Measurements from ENCODE around the gene LRP3.

The LRP3 gene

DNA sequence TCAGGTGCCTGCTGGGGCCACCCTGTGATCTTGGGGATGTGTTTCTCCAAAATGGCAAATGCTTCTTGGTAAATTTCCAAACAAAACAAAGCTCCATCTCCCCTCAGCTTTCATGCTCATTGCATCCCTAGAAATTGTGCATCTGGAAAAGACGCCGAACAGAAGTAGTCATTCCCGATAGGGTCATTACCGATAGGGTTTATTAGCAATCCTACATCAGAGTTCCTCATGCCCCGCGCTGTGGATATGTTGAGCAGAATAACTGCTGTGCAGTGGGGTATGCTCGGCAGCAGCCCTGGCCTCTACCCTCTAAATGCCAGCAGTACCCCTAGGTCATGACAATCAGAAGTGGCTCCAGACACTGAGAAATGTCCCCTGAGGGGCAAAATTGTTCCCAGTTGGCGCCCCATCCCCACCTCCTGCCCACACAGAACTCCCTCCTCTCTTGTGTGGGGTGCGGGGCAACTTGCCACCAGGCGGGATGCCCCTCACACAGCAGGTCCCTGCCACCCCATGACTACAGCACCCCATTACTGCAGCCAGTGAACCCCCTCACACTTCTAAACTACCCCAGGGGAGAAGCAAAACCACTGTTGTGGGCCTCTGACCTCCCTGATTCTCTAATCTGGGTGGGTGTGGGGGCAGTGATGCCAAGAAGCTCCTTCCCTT is 44.5 kb downstream of the LRP3 start:
- DNase-seq (ENCODE audit: low read depth in 2 of 2): no peak

DNA sequence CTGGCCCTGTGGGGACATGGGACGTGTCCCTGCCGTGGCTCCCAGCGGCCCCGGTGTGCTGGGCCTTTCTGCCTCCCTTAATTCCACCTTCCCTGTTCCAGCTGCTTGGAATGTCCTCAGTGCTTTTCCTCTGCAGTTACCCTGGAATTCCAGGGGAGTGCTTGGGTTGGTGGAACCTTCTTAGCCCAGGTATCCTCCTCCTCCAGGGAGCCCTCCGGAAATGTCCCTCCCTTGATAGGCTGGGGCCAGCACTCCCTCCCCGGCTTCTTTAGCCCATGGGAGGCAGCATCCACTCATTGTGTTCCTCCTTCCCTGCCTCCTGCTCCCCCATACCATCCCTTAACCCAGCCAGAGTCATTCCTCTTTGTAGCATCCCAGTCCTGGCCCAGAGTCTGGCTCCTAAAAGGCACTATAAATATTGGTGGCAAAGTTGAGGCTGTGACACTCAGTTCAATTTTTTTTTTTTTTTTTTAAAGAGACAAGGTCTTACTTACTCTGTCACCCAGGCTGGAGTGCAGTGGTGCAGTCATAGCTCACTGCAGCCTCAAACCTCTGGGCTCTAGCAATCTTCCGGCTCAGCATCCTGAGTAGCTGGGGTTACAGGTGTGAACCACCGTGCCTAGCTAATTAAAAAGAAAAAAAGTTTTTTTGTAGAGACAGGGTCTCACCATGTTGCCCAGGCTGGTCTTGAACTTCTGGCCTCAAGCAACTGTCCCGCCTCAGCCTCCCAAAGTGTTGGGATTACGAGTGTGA is 45.3 kb downstream of the LRP3 start:
- no peak for DNase-seq (ENCODE audit: low read depth in 2 of 2)

DNA sequence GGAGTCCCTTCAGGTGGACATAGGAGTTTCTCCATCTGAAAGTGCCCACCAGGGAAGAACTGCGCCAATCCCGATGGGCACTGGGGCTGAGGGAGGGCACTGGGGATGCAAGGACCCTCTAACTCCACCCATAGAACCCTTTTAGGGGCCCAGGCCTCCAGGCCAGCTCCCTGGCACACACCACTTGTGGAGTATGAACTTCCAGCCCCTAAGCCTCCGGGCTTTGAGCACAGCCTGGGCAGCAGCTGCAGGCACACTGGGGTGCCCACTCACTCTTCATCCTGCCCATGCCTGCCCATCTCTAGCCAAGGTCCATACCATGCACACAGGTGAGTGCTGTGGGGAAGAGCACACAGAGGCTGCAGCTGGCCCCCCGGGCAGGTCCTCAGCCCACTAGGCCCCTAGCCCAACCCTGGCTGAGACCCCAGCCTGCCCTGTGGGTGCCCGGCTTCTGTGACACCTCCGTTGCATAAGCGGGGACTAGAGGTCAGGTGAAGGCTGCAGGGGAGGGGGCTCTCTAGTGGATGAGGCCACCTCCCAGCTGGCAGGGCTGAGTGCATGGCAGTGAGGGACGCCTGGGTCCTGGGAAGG is 46.1 kb downstream of the LRP3 start:
- no peak for DNase-seq (ENCODE audit: low read depth in 2 of 2)

DNA sequence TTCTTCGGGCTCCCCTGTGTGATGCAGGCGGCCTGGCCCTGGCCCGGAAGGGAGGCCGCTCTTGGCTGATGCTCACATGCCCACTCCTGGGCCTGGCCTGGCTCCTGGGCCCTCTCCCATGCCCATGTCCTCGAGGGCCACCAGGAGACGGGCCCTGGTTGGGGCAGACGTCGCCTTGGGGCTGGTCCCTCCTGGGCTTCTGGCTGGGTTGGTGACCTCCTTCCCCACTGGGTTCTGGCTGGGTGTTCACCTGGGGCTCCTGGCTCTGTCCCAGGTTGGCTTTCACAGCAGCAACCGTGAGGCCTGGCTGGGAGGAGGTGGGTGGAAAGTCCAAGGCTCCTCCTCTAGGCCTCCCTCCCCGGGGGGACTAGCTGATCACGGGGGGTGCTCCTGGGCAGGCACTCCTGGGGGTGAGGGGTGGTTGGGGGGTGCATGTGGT is 47.0 kb downstream of the LRP3 start:
- no peak for DNase-seq (ENCODE audit: low read depth in 2 of 2)

DNA sequence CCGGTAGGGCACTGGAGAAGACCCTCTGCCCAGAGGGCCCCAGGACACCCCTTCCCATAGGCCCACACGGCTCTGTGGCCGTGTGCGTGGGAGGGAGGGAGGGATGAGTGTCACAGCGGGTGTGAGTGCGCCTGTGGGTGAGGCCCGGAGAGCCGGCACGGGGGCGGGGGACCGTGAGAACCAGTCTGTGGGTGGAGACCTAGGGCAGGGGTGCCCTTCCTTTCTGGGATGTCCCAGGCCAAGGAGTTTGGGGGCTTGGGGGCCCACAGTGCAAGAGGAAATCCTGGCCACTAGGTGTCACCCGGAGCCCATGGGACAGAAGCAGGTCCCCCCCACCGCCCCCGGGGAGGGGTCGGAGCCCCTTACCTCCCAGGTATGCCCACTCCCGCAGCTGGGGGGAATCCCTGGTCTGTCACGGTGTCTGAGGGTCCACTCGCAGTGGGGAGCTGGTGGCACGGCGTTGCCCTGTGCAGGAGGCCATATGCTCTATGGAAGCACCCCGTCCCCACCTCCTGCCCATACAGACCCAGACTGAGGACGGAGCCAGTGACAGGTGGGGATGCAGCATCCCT is 47.5 kb downstream of the LRP3 start:
- peak in 1 of 2 donors; percentile 18 for DNase-seq (ENCODE audit: low read depth in 2 of 2)

DNA sequence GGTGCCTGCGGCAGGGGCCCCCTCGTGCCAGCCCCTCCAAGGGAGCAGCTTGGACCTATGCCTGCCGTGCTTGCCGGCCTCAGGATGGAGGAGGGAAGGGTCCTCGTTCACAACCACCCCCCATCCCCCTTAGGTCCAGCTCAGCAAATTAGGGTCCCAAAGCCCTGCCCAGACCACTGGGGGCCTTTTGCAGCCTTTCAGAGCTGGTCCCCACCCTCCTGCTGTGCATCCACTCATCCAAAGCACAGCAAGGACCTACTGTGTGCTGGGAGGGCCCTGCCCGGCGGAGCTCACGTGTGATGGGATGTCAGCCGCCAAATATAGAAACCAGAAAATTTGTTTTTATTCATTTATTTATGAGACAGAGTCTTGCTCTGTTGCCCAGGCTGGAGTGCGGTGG is 48.0 kb downstream of the LRP3 start:
- no peak for DNase-seq (ENCODE audit: low read depth in 2 of 2)

DNA sequence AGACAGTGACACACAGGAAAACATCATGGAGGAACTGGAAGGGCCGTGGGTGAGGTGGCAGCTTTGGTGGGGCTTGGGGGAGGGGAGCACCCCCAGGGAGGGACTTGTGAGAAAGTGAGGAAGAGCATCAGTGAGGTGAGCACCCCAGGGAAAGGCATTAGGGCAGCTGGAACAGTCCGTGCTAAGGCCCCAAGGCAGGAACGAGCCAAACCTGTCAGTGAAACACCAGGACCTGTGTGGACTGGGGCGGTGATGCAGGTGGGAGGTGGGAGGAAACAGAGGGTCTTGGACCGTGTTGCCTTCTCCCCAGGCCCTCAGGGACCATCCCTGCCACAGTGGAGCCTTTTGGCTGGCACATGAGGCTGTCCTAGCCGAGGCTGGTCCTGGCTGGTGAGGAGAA is 48.8 kb downstream of the LRP3 start:
- DNase-seq (ENCODE audit: low read depth in 2 of 2): no peak

DNA sequence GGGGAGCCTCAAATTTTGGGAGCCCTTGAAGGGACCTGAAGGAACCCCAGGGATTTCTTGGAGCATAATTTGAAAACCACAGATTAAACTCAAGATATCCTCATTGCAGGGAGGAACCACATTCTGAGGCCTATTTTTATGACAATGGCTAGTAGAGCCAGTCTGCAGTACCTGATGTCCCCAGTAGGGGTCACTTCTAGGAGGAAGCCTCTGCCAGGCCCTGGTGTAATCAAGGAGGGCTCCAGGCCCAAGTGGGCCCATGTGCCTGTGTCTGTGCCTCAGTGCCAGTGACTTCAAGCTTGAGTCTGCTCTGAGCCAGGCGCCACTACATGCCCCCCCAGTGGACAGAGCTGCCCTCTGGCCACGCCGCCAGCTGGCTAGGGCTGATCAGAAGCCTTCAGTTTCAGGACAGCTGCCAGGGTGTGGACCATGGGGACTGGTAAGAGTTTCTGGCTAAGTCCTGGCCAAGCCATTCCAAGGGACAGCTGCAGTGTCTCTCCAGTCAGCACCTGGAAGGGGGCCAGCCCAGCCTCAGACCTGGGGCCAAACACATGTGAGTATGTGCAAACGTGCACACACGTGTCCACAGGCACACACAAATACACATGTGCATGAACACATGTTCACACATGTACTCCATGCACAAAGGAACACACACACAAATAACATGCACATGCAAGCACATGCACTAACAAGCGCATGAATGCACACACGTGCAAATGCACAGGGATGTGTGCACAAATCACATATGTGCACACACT is 52.0 kb downstream of the LRP3 start:
- DNase-seq (ENCODE audit: low read depth in 2 of 2): no peak

DNA sequence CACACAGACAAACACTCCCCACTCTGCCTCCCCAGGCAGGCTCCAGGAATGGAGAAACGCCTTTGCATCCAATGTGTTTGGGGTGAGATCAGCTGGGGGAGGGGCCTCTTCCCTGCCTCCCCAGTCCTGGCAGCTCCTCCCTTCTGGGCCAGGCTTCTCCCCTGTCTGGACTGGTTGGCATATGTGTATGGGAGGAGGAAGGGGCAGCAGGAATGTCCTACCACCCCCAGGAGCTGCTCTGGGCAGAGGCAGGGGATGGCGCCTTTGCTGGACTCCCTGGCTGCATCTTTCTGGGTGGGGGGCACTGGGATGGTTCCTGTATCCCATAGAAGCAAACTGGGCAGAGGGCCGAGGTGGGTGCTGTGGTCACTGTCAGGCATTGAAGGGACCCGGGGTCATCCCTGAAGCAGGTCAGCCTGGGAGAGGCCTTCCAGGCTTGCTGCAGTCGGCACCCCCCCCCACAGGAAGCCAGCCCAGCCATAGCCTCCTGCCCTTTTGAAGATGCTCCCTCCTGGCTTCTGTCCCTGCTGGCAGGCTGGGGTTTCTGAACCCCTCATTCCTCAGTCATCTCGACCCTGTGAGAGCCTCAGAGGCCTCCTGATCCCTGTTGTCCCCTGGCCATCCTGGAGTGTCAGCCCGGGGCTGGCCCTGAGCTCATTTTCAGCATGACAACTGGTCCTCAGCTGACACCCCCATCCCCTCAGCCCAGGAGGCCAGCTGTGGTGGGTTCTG is 52.7 kb downstream of the LRP3 start:
- DNase-seq (ENCODE audit: low read depth in 2 of 2): no peak

DNA sequence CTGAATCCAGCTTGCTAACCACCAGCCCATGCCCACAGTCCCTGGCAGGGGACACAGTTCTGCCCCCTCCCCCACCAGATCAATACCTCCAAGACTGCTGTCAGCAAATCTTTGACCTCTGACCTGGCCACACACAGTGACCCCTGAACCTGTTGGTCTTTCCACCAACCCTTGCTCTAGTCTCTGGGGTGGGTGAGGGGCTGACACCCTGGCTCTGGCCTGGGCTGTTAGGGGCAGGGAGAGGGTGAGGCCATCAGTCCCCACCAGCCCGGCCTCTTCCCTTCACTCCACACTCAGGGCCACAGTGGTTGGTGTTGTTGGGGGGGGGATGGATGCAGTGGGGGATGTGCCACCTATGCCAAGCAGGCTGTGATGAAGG is 53.3 kb downstream of the LRP3 start:
- no peak for DNase-seq (ENCODE audit: low read depth in 2 of 2)

DNA sequence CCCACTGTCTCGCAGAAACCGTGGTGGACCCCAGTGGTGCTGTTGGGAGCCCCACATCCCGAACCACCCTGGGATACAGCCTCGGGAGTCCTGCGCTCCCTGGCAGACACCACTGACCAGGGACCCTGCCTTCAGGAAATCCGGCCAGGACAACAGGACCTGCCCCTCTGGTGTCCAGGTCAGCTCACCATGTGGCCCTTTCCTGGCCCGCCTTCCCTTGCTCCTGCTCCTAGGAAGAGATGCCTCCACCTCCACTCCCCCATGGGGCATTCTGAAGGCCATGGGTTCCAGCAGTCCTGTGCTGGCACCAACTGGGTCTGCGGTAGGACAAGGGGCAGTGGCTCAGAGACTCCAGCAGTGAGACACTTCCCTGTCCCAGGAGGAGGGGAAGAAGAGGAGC is 54.0 kb downstream of the LRP3 start:
- DNase-seq (ENCODE audit: low read depth in 2 of 2): no peak

DNA sequence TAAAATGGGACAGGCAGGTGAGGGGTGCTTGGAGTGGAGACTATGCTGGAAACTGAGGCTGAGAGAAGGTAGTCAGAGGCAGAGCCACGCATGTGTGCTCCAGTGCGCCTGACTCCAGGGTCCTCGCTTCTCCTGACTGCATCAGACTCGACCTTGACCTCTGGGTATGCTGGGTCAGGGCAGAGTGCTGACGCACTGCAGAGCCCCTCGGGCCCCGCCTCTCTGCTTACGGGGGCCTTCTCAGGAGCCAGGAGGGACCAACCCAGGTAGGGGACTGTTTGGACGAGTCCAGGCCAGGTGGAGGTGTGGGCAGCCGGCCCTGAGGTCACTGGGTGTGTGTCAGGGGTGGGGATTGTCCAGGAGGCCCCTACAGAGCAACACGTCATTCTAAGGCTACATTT is 54.4 kb downstream of the LRP3 start:
- no peak for DNase-seq (ENCODE audit: low read depth in 2 of 2)

DNA sequence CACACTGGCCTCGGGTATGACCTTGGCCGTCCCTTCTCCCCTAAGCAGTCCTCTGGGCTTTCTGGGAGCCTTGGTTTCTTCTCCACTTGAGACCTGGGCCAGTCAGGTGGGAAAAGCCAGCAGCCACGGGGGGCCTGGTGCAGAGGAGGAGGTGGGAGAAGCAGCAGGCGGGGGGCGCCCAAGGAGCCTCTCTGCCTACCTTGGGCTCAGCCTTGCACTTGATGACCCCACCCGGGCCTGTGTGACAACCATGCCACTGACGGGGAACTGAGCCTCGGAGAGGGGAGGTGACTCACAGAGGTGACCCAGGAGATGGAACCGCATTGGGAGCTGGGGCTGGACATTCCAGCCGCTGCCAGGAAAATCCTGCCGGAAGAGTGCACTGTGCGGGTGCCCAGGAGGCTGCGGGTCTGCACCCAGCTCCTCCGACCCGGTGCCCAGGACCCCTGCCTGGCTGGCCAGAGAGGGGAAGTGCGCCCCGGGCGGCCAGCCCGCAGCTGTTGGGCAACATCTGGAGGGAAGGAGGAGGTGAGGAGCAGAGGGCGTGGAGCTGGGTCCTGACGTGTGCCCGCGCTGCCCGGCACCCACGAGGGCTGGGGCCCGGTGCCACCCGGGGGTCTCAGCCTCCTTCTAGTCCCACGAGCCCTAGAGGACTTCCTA is 55.0 kb downstream of the LRP3 start:
- DNase-seq (ENCODE audit: low read depth in 2 of 2): no peak

DNA sequence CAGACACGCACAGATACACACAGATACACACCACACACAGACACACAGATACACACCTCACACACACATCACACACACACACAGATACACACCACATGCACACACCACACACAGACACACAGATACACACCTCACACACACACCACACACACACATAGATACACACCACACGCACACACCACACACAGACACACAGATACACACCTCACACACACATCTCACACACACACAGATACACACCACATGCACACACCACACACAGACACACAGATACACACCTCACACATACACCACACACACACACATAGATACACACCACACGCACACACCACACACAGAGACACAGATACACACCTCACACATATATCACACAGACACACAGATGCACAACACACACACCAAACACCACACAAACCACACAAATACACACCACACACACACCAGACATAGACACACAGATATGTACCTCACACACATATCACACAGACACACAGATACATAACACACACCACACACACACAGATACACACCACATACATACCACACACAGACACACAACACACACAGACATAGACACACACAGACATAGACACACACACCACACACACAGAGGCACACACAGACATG is 55.7 kb downstream of the LRP3 start:
- DNase-seq (ENCODE audit: low read depth in 2 of 2): no peak

DNA sequence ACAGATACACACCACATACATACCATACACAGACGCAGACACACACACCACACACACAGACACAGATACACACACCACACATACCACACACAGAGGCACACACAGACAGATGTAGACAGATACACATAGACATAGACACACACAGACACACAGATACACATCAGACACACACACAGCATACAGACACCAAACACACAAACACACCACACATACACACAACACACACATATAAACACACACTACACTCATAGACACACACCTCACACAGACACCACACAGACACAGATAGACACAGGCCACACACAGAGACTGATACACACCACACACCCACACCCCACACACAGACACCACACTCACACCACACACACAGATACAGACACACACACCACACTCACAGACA is 56.4 kb downstream of the LRP3 start:
- no peak for DNase-seq (ENCODE audit: low read depth in 2 of 2)

DNA sequence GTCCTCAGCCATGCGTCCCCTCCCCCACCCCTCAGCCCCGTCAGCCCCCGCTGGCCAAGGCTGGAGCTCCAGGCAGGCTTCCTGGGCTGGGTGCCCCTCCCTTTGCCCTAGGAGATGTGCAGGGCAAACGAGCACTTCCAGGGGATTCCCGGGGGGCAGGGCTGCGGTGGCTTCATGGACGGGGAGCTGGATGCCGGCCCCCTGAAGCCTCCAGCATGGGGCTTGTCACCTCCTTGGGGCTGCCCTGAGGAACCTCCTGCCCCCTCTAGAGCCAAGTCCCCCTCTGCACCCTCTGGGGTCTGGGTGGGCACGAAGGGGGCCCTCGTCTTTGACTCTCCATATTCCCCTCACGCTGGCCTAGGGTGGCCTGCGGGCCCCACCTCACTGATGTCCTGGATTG is 56.9 kb downstream of the LRP3 start:
- no peak for DNase-seq (ENCODE audit: low read depth in 2 of 2)

DNA sequence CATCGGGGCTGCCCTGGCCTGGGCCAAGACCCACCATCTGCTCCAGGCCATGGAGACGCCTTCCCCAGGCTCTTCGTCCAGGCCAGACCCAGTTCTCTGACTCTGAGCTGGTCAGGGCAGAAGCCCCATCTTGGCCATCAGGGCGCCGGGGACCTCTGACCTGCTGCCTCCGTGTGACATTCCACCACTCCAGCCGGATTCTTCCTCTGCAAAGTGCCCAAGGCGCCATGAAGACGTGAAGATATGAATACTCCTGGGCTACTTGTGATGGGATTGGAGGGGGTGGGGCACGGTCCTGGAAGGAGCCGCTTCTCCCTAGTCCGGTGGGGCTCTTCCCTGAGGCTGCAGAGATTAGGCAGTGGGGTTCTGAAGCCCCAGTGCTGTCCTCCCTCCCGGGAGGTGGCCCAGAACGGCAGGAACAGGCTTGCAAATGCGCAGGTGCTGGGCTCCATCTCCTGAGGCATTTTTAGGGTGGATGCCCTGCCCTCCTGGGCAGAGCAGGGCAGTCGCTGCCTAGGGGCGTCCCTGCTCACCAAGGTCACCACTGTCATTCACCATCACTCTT is 57.5 kb downstream of the LRP3 start:
- no peak for DNase-seq (ENCODE audit: low read depth in 2 of 2)

DNA sequence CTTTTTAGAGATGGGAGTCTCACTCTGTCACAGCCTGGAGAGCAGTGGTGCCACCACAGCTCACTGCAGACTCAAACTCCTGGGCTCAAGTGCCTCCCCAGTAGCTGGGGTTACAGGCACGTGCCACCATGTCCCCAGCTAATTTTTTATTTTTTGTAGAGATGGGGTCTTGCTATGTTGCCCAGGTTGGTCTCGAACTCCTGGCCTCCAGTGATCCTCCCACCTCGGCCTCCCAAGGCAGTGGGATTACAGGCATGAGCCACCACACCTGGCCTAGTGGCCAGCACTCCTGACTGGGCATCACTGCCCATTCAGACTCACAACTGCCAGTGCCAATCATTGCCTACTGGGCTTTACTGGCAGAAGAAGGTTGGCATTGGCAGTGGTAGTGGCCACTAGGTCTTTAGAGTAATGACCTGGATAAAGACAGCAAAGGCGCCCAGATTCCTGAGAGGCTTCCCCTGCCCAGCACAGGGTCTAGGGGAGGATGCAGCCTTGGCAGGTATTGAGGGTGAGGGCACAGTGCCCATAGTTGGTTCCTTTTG is 58.4 kb downstream of the LRP3 start:
- no peak for DNase-seq (ENCODE audit: low read depth in 2 of 2)

DNA sequence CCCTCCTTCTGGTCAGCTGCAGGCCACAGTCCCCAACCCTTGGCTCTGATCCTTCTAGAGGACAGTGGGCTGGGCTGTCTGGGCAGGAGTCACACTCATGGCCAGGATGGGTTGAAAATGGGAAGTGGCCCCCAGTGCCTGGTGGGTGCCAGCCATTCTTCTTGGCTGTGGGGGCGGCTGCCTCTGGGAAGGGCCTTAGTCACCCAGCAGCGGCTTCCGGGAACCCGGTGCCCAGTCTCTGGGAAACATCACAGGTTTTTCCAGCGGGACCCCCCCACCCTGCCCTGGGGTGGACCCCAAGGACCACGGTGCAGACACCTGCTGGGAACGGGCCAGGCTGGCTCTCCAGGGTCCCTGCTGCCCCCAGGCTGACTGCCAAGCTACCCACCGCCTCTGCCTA is 58.8 kb downstream of the LRP3 start:
- DNase-seq (ENCODE audit: low read depth in 2 of 2): no peak
